Activated T-cell treated with anti-CD3 and anti-CD28 coated beads for 4 hours (primary cell): ENCODE measurements around the gene TNKS1BP1.

Source experiments
- DNase-seq: peaks from one replicate; pipeline ENCODE4 v3.0.0-alpha.2; 2020

The TNKS1BP1 gene

GRCh38 chr11:57330029-57330428 is 5.3 kb upstream of the TNKS1BP1 start:
- DNase-seq, result no peak

DNA sequence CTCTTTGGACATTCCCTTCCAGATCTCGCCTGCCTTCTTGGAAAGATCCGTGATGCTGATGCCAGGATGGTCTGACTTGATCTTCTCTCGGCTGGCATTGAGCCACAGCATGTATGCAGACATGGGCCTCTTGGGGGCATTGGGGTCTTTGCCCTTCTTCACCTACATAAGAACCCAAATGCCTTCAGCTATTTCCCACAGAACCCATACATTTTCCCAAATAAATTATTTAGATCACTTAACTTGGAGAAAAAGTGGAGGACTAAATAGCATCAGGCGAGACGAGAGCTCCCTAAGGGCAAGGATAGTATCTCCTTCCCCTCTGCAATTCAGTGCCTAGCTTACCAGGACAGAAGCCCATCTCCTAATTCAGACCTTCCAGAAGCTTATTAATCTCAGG is 3.0 kb upstream of the TNKS1BP1 start:
- no peak for DNase-seq

- no peak for DNase-seq
These were observed 940 bp upstream of the TNKS1BP1 start for GRCh38 chr11:57325735-57326048.

DNA sequence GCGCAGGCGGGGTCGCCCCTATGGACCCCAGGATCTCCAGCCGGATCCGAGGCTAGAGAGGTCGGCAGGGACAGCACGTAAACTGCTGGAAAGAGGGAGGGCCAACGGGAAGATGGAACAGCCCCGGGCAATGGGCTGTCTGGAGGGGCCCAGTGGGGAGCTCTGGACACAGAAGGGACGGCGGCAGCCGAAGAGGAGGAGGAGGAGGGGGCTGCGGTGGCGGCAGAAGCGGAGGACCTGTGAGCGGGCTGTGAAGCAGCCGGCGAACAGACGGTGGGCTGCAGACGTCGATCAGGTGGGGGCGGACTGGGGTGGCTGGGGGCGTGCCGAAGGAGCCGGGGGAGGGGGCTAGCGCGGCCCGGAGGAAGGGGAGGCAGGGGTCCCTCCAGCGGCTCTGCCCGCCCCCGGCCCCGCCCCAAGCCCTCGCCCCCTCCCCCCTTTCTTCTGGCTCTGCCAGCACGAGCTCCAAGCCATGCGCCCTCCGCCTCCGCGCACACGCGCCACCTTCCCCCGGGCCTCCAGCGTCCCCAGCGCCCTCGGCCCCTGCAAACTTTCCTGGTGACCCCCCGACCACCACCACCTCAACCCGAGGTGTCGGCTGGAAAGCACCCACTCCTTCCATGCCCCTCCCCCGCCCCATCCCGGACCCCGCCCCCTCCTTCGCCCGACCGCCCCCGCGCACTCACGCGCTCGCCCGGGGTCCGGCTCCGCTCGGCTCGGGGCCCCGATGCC is 432 bp downstream of the TNKS1BP1 start:
- DNase-seq, result no peak

DNA sequence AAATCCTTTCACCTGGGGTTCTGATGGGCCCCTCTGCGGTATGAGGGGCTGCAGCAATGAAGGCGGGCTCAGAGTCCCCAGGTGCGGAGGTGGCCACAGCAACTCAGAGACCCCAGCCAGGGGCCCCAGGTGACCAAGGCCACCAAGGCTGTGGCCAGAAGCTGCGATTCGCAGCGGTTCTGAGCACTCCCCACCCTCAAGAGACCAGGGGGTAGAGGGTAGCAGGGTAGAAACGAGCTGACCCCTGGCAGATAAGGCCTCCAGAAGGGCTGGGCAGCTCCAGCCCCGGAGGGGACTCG is 948 bp downstream of the TNKS1BP1 start:
- no peak for DNase-seq

GRCh38 chr11:57323167-57323854 is 1.4 kb downstream of the TNKS1BP1 start:
- no peak for DNase-seq

GRCh38 chr11:57322256-57323166 is 2.2 kb downstream of the TNKS1BP1 start:
- no peak for DNase-seq

- DNase-seq, result no peak
These were observed 3.1 kb downstream of the TNKS1BP1 start for GRCh38 chr11:57321388-57322255.

- DNase-seq, result no peak
These were observed 3.9 kb downstream of the TNKS1BP1 start for GRCh38 chr11:57320719-57321387.

DNA sequence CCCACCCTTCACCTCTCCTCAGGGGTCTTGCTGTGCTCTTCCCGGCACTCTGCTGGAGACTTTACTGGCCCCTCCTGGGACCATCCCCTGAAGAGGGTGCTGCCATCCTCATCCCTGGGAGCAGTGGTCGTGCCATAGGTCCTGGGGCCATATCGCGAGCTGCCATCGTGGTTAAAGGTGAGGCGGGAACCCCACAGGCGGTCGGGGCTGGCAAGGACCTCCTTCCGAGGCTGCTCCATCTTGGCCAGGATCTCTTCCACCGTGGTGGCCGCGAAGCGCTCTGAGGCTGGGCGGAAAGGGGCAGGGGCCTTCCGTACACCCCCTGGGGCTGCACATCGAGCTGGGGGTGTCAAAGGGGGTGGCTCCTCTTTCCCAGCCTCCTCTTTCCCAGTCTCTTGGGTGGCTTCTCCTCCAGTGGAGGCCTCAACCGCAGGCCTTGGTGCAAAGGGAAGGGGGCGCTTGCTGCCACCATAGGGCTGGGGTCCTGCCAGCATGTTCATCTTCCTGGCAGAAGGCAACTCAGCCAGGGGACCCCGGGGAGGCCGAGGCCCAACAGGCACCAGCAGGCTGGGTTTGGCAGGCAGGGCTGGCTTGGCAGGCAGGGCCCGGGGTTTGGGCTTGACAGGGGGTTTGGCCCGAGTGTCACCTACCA is 4.6 kb downstream of the TNKS1BP1 start:
- no peak for DNase-seq

DNA sequence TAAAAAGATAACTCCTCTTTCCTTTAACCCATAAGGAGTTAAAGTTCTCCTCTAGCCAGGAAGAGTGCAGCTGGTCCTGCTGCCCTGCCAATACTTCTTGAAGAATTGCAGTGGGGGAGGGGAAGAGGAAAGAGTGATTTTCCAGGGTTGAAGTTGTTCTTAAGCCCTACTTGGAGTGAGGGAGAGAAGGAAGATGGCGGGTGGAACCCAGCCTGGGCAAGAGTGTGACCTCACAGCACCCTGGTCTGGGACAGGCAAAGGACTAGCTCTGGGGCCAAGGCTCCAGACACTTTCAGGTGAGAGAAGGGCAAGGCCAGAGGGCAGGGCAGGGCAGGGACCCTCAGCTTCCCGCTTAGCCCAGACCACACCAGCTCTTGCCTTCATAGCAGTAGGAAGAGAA is 6.6 kb downstream of the TNKS1BP1 start:
- no peak for DNase-seq

DNA sequence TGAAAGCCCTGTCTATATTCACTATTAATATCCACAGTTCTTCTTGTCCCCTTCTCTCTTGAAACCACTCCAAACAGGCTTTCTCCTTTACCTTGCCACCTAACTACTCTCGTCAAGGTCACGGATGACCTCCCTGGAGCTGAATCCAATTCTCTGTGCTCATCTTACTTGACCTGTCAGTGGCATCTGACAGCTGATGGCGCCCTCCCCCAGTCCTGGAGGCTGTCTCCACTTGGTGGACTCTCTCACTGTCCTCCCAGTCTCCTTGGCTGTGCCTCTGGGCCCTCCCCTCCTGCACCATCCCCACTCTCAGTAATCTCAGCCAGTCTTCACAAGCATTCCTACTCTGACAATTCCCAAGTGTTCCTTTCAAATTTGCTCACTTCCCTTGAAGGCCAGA is 8.7 kb downstream of the TNKS1BP1 start:
- no peak for DNase-seq

DNA sequence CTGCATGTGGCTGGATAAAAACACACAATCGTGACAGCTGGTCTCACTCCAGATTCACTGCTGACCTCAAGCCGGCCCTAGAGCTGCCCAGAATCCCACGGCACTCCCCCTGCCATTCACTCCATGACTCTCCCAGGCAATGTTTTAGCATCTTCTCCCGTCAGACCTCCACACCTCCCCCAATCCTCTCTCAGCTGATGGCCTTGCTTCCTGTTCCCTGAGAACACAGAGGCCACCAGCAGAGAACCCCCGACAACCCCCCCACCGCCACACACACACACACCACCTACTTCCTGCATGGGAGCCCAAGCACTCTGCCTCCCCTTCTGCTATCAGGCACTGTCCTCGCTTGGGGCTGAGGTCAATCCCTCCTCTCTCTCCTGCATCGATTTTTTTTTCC is 9.3 kb downstream of the TNKS1BP1 start:
- DNase-seq, result no peak

DNA sequence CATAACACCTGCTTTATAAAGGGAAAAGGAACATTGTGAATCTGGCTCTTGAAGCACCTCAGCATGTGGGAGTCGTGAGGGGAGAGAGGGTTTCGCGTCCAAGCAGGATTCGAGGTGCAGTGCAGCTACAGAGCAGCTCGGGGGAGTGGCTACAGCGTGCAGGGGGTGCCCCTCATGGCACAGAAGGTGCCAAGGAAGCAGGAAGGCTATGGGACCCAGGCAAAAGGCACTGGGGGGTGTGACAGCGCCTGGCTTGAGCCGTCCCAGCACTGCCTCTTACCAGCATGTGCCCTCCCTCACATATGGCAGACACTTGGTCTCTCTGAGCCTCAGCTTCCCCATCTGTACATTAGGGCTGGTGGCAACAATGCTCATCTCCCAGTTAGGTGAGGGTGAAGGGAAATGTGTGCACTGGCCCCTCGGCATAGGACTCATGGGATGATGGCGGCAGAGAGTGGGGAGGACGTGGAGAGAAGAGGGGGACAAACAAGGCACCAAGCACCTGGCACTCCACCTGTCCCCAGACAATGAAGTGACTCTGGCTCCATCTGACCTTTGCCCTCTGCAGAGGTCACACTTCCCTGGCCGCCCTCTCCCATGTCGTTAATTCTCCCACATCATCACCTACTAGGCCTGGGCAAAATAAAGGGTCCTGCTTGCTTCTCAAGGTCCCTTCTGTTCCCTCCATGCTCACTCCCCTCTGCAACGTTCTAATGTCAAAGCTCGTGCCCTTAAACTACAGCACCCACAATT is 10.4 kb downstream of the TNKS1BP1 start:
- DNase-seq, result no peak

DNA sequence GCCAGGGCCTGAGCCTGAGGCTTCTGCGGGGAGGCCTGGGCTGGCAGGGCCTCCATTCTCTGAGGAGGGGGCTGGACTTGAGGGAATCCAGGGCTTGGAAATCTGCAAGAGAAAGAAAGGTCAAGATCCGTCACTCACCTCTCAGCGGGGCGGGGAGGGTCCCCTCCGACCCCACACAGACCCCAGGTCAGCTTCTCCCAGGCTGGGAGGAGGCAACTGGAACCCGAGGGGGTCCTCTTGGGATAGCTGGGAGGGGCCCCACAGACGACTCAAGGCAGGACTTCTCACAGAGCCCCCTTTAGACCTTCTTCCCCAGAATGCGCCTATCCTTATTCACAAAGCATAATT is 11.0 kb downstream of the TNKS1BP1 start:
- DNase-seq, result no peak

DNA sequence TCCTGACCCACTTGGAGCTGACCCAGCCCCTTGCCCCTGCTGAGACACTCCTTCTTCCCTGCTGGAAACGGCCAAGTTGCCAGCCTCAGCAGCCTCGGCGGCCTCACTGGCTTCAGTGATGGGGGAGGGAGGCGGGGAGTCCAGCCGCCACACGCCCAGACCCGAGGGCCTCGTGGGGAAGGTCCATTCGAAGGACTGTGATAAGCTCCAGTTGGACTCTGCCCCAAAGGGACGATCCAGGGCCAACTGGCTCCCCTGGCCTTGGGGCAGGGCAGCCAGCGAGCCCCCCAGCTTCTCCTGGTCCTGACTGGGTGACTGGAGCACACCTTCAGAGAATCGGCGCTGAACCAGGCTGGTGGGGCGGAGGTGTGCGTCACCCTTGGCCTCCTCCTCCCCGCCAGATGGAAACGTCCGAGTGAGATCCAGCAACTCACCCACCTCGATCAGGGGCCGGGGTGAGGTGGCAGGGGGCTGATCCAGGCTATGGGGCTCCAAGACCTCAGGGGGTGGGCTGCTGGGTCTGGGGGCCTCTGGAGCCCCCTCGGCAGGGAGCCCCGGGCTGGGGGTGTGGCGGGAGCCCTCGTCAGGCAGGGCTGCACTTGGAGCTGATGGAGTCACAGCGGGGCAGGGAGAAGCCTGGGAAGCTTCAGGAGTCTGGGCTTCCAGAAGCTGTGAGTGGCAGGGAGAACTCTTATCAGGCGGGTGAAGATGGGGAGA is 11.5 kb downstream of the TNKS1BP1 start:
- DNase-seq, result no peak

DNA sequence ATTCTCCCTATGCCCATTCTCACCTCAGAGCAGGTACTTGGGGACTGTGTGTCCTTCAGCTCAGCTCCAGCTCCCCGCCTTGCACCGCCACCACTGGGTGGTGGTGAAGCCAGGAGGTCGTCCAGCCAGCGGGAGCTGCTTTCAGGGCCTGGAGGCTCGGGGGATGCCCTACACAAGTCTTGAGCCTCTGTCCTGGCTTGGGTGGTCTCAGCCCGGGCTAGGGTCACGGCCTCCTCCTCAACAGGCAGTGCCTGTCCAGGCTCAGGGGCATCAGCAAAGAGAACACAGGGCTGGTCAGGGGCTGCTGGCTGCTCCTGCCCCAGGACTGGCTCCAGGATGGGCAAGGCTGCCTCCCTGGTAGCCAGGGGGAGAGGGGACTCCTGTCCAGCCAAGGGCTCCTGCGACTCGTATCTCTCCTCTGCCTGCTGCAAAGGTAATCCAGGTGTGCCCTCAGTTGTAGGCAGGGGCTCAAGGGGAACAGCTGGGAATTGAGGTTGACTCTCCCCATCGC is 12.2 kb downstream of the TNKS1BP1 start:
- DNase-seq, result no peak

DNA sequence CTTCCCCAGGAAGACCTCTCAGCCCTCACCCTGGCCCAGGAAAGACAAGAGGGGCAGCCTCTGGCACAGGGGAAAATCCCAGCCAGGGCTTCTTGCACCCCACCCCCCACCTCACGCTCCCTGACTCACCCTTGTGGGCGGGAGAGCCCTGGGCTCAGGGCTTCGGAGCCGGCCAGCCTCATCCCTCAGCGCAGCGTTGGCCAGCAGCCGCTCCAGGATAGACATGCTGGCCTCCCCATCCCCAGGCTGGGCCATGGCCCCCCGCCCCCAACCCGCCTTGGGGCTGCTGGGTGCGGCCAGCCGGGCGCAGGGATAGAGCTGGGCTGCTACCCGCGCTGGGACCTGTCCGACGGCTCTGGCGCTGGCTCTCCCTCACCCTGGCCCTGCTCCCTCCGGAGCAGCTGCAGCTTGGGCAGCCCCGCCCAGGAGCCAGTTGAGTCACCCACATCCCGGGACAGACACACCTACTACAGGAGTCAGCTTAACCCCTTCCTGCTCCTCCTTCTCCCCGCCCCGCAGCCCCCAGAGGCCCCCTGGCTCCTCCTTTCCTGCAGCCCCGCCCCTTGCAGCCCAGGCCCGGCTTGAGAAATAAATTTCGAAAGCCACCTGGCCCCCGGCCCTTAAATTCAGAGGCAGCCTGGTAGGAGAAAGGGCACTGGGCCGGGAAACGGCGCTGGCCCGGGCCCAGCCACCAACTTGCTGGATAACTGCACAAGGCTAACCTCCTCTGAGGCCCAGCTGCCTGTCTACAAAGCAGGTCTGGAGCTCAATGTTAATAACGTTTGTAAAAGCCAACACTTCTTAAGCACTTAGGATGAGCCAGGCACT is 13.4 kb downstream of the TNKS1BP1 start:
- peak; percentile 30 for DNase-seq

DNA sequence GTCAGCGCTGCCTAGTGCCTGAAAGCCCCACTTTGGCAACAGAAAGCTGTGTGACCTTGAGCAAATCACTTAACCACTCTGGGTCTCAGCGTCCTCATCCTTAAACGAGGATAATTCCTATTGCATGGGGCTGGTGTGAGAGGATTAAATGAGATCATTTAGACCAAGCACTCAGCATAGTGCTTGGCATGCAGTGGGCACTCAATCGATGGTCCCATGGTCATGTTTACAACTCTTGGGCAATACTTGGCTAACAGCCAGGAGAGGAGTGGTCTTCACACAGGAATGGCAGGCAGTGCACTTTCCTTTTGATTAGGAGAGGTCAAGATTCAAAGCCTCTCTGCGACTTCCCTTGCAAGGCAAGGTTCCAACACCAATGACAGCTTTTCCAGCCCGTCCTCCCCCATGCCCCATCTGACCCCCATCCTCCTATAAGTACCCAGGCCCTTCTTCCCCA is 14.1 kb downstream of the TNKS1BP1 start:
- DNase-seq, result no peak
